ENCODE results near the gene SLC9A7. TPM values are rescaled to one million over a fixed set of nuclear protein-coding genes. Genes with fewer than 3 reads are reported as not detected.
A peak's percentile ranks its signal among the peaks of the same experiment; 100 is the strongest.
"Not testable (repeated sequence)": the region's sequence is repeated elsewhere in the genome, so short reads cannot be mapped to it uniquely, and the experiment has no call there.

The SLC9A7 gene
- total RNA-seq, 1 donor, result 63.2 TPM

GRCh38 chrX:46791927-46792809 is 33.2 kb upstream of the SLC9A7 start:
- no peak overlapping the region for H3K4me3 ChIP-seq (ENCODE audit: low read depth, low read length)
- no peak for TF ChIP-seq CTCF (IDR thresholded peaks at IDR 0.05; ENCODE audit: insufficient read depth, low read length)
- DNase-seq (ENCODE audit: low read depth), result peak; percentile 95

GRCh38 chrX:46788902-46789301 is 30.0 kb upstream of the SLC9A7 start:
- peak; percentile 19 for DNase-seq (ENCODE audit: low read depth)
- no peak for TF ChIP-seq CTCF (IDR thresholded peaks at IDR 0.05; ENCODE audit: insufficient read depth, low read length)
- H3K4me3 ChIP-seq (ENCODE audit: low read depth, low read length), result no peak overlapping the region

- H3K4me3 ChIP-seq (ENCODE audit: low read depth, low read length); DNase-seq (ENCODE audit: low read depth): not testable (repeated sequence)
Measured at GRCh38 chrX:46784437-46784836, 25.5 kb upstream of the SLC9A7 start.

GRCh38 chrX:46782034-46782433 is 23.1 kb upstream of the SLC9A7 start:
- DNase-seq (ENCODE audit: low read depth), result no peak
- H3K4me3 ChIP-seq (ENCODE audit: low read depth, low read length), result no peak overlapping the region
- TF ChIP-seq CTCF (IDR thresholded peaks at IDR 0.05; ENCODE audit: insufficient read depth, low read length), result no peak

- peak; percentile 67 for DNase-seq (ENCODE audit: low read depth)
- TF ChIP-seq CTCF (IDR thresholded peaks at IDR 0.05; ENCODE audit: insufficient read depth, low read length), result no peak
- no peak overlapping the region for H3K4me3 ChIP-seq (ENCODE audit: low read depth, low read length)
Measured at GRCh38 chrX:46777971-46778810, 19.3 kb upstream of the SLC9A7 start.

GRCh38 chrX:46770817-46771163 is 11.9 kb upstream of the SLC9A7 start:
- no peak for TF ChIP-seq CTCF (IDR thresholded peaks at IDR 0.05; ENCODE audit: insufficient read depth, low read length)
- H3K4me3 ChIP-seq (ENCODE audit: low read depth, low read length), result no peak overlapping the region

More at GRCh38 chrX:46770817-46771163, 11.9 kb upstream of the SLC9A7 start:
- DNase-seq (ENCODE audit: low read depth), result peak; percentile 83
